ENCODE results near the gene HNMT. TPM values are rescaled to one million over a fixed set of nuclear protein-coding genes. Genes with fewer than 3 reads are reported as not detected.

Gene HNMT
- total RNA-seq (2022; extraction: Qiagen RNA extraction; ENCODE audit: low read depth) = 0.28 to 1.2 TPM (median 0.44 TPM) in 5 replicates

GRCh38 chr2:137964066-137964858 is at the start of gene HNMT:
Gene HNMT (plus strand): TSS chr2:137964473. CDS start chr2:137964492, 19 bp downstream.

Measured in A549 treated with DMSO at 1 μM for 4 hours (cell line).